A549 (cell line): ENCODE data around the gene NRXN2.

ENCODE experiments used
- CTCF ChIP-seq: fragments of >200 bp; sonication (Bioruptor Twin); formaldehyde crosslinking; IDR thresholded peaks from 3 replicates; pipeline ENCODE4 v1.5.1; 2016
- HOXA7 ChIP-seq: fragments of 250-450 bp; sonication (Bioruptor Pico); IDR thresholded peaks from 2 replicates; pipeline ENCODE4 v1.5.0; 2020; ENCODE audit warnings: mild to moderate bottlenecking, moderate library complexity
- JUN ChIP-seq, 2 experiments: fragments of >200 bp; sonication (Bioruptor Twin); formaldehyde crosslinking; IDR thresholded peaks; 2 replicates in 1 of 2; 3 replicates in 1 of 2; pipeline ENCODE4 v1.6.1; 2016 to 2017
- RNF2 ChIP-seq: fragments of 200-600 bp; sonication (generic); IDR thresholded peaks from 2 replicates; pipeline ENCODE4 v1.6.1; 2016; ENCODE audit warnings: low read depth, mild to moderate bottlenecking, antibody characterized with exemption, moderate library complexity, borderline replicate concordance
- USF2 ChIP-seq: fragments of 450-650 bp; IDR thresholded peaks from 2 replicates; pipeline ENCODE4 v1.6.1; 2014; ENCODE audit warnings: antibody characterized with exemption
- TF ChIP-seq, protein P1 (sequence below): fragments of >200 bp; sonication (Bioruptor Twin); formaldehyde crosslinking; IDR thresholded peaks from 2 replicates; pipeline ENCODE4 v1.6.1; 2016

- TF ChIP-seq JUN (IDR thresholded peaks at IDR 0.05) (no peak), CTCF (no peak), USF2 (no peak), HOXA7 (CRISPR knock-in tag) (no peak), RNF2 (no peak)
- TF ChIP-seq, protein P1, sequence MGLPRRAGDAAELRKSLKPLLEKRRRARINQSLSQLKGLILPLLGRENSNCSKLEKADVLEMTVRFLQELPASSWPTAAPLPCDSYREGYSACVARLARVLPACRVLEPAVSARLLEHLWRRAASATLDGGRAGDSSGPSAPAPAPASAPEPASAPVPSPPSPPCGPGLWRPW: no peak
Measured at GRCh38 chr11:64638829-64639228, 84.2 kb downstream of the NRXN2 start.
